ENCODE results near the gene SPRR2D.
"Not testable (repeated sequence)": the region's sequence is repeated elsewhere in the genome, so short reads cannot be mapped to it uniquely, and the experiment has no call there.

The SPRR2D gene

GRCh38 chr1:153032073-153032472 is 8.8 kb downstream of the SPRR2D start:
- no peak for DNase-seq (ENCODE audit: insufficient read length, low spot score)
- no peak for TF ChIP-seq CTCF (IDR thresholded peaks at IDR 0.05; ENCODE audit: insufficient read depth, missing control alignments)
- no peak for FAIRE-seq

- no peak for DNase-seq (ENCODE audit: insufficient read length, low spot score)
- FAIRE-seq, result no peak
- no peak for TF ChIP-seq CTCF (IDR thresholded peaks at IDR 0.05; ENCODE audit: insufficient read depth, missing control alignments)
Observed at GRCh38 chr1:153030895-153031294, 10.0 kb downstream of the SPRR2D start, which contains the start of gene SPRR1B. Gene SPRR1B (plus strand): TSS chr1:153031203. CDS start chr1:153032346, 1,143 bp downstream.

GRCh38 chr1:153028766-153029165 is 12.2 kb downstream of the SPRR2D start:
- no peak for TF ChIP-seq CTCF (IDR thresholded peaks at IDR 0.05; ENCODE audit: insufficient read depth, missing control alignments)
- FAIRE-seq, result no peak
- no peak for DNase-seq (ENCODE audit: insufficient read length, low spot score)

- DNase-seq (ENCODE audit: insufficient read length, low spot score), result no peak
- TF ChIP-seq CTCF (IDR thresholded peaks at IDR 0.05; ENCODE audit: insufficient read depth, missing control alignments), result no peak
- FAIRE-seq, result no peak
Observed at GRCh38 chr1:153025797-153026196, 15.1 kb downstream of the SPRR2D start.

GRCh38 chr1:153024413-153024812 is 16.5 kb downstream of the SPRR2D start:
- no peak for DNase-seq (ENCODE audit: insufficient read length, low spot score)
- FAIRE-seq, result no peak
- no peak for TF ChIP-seq CTCF (IDR thresholded peaks at IDR 0.05; ENCODE audit: insufficient read depth, missing control alignments)

GRCh38 chr1:153023109-153023508 is 17.8 kb downstream of the SPRR2D start:
- TF ChIP-seq CTCF (IDR thresholded peaks at IDR 0.05; ENCODE audit: insufficient read depth, missing control alignments), result no peak
- FAIRE-seq, result no peak
- DNase-seq (ENCODE audit: insufficient read length, low spot score), result no peak

GRCh38 chr1:153022340-153022739 is 18.6 kb downstream of the SPRR2D start:
- not testable (repeated sequence) for FAIRE-seq; DNase-seq (ENCODE audit: insufficient read length, low spot score)

- not testable (repeated sequence) for DNase-seq (ENCODE audit: insufficient read length, low spot score); FAIRE-seq
Observed at GRCh38 chr1:153021829-153022228, 19.1 kb downstream of the SPRR2D start.

GRCh38 chr1:153011235-153011758 is 29.6 kb downstream of the SPRR2D start:
- FAIRE-seq; DNase-seq (ENCODE audit: insufficient read length, low spot score): not testable (repeated sequence)
